Stromal cell of bone marrow (primary cell): ENCODE data around the gene FAM217A.

Experiments used
- DNase-seq: peaks from one replicate; pipeline ENCODE4 v3.0.0-alpha.2; 2012; ENCODE audit warnings: low read depth

Gene FAM217A

DNA sequence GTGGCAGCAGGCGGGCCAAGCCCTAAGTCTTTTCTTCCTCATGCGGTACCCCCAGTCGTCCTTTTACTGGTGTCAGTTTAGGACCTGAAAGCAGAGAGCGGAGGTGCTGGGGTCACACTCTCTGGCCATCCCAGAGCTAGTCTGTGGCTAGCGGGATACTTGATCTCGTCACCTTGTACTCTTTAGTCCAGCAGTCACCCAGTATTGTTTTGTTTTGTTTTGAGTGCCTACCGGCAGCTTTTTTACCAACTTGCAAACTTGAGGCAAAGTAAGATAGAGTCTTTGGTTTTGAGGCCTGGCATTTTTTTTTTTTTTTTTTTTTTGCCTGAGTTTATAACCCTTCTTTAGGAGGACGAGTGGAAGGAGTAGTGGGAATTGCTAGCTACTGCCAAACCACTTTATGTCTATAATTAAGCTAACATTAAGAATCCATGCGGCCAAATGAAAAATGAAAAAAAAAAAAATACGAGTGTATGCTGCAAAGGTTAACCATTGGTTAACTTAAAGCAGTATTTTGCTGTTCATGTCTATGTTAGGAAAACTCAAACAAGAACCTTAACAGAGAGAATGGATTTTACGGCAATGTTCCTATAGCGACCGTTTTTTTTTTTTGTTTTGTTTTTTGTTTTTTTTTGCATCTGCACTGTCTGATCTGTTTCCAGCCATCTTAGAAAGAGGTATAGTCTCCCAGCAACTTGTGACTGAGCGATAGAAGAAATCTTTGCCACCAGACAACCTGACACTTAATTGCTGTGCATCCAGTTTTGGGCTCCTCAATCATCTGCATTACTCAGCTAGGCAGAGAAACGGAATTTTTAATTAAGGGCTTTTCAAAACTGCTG lies 56.9 kb downstream of the FAM217A start:
- DNase-seq = no peak

DNA sequence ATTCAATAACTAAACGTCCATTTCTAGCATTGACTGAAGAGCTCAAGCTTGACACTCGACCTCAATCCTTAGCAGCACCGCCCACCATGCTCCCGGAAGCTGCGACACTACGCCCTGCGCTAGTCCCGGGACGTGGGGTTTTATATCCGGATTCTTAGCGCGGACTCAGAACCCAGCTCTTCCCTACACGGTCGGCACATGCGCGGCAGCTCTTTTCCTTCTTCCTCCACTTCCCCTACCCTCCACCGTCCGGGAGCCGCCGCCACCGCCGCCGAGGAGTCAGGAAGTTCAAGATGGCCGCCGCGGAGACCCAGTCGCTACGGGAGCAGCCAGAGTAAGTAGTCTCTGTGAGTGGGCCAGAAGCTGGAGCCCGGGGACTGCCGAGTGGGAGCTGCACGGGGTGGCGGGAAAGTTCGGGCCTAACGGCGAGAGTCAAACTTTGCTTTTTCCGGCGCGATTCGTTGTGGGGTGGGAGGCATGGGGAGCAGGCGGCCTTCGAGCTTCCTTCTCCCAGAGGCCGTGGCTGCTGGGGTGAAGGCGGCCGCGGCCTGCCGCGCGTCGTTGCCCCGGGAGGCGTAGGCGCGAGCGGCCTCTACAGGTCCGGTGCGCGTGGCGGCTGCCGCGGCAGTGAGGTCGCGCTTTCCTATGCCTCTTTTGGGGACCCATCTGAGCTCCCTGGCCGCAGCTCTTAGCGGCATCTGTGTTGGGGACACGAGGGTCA lies 57.6 kb downstream of the FAM217A start:
- peak; percentile 96 for DNase-seq

DNA sequence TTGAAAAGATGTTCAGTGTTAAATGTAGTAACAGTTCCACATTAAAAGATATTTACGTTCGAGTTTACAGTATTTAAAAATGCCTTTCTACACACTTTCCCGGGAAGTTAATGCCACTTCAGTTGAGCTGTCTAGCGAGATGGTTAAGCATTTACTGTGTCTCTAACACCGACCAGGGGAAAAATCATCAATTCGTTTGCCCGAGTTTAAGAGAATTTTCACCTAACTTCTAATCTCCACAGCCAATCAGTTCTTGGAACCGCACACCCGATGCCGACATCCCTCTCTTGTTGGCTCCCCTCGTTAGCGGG lies 58.2 kb downstream of the FAM217A start:
- no peak for DNase-seq

DNA sequence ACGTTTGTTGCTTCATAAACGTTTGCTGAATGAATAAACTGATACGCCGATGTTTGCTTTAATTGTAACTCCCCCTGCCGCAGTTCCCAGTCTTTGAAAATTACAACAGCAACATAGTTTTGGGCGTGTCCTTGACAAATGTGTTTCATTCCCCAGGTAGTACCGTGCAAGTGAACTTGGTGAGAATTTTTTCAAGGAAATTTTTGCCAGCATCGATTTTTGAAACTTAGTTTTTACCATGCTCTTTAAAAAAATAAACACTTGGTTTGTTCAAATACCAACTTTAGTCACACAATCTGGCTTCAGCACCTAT lies 60.1 kb downstream of the FAM217A start:
- DNase-seq = no peak
